ENCODE data around the gene PSMA7.

- TF ChIP-seq CTCF (IDR thresholded peaks at IDR 0.05) (no peak), POLR2A (IDR thresholded peaks at IDR 0.05) (no peak)
Observed at GRCh38 chr20:62159052-62159451, 15.9 kb upstream of the PSMA7 start.
